H9 (cell line): ENCODE data around the gene PLXNC1. TPM values are rescaled to one million over a fixed set of nuclear protein-coding genes. Genes with fewer than 3 reads are reported as not detected.

Experiments
- DNase-seq: peaks from one replicate; pipeline ENCODE4 v3.0.0-alpha.2; 2017
- H2AFZ ChIP-seq: one replicate; pipeline ENCODE4 v1.6.1; 2013; ENCODE audit warnings: mild to moderate bottlenecking, low read length, control low read depth, moderate library complexity
- H2AK5ac ChIP-seq: 2 replicates; pipeline ENCODE4 v1.6.1; 2013; ENCODE audit warnings: low read length, control low read depth, mixed read lengths; ENCODE audit not compliant: insufficient read length
- H2BK120ac ChIP-seq: one replicate; pipeline ENCODE4 v1.6.1; 2013; ENCODE audit warnings: low read depth, mild to moderate bottlenecking, low read length, control low read depth, inconsistent platforms; ENCODE audit not compliant: poor library complexity, severe bottlenecking
- H2BK12ac ChIP-seq: 2 replicates; pipeline ENCODE4 v1.6.1; 2013; ENCODE audit warnings: low read length, control low read depth, mixed read lengths, low read depth; ENCODE audit not compliant: insufficient read length
- H2BK15ac ChIP-seq: 2 replicates; pipeline ENCODE4 v1.6.1; 2013; ENCODE audit warnings: low read depth, low read length, control low read depth
- H2BK20ac ChIP-seq: one replicate; pipeline ENCODE4 v1.6.1; 2013; ENCODE audit warnings: low read depth, mild to moderate bottlenecking, low read length, control low read depth, inconsistent platforms; ENCODE audit not compliant: poor library complexity, severe bottlenecking
- H2BK5ac ChIP-seq: 2 replicates; pipeline ENCODE4 v1.6.1; 2013; ENCODE audit warnings: low read length, control low read depth, mixed read lengths; ENCODE audit not compliant: insufficient read length
- H3K14ac ChIP-seq: 2 replicates; pipeline ENCODE4 v1.6.1; 2013; ENCODE audit warnings: low read length, control low read depth; ENCODE audit not compliant: insufficient read depth
- H3K18ac ChIP-seq: 2 replicates; pipeline ENCODE4 v1.6.1; 2013; ENCODE audit warnings: low read depth, mild to moderate bottlenecking, mixed read lengths, low read length, control low read depth; ENCODE audit not compliant: insufficient read length
- H3K23ac ChIP-seq: 2 replicates; pipeline ENCODE4 v1.6.1; 2013; ENCODE audit warnings: low read length, control low read depth, mixed read lengths, low read depth; ENCODE audit not compliant: insufficient read length
- H3K23me2 ChIP-seq: 2 replicates; pipeline ENCODE4 v1.6.1; 2013; ENCODE audit warnings: low read depth, mild to moderate bottlenecking, mixed read lengths, low read length, control low read depth; ENCODE audit not compliant: insufficient read length, poor library complexity, severe bottlenecking
- H3K27ac ChIP-seq: 2 replicates; pipeline ENCODE4 v1.5.1; 2013; ENCODE audit warnings: low read length, control low read depth, mixed read lengths, low read depth; ENCODE audit not compliant: insufficient read length
- H3K27me3 ChIP-seq: 2 replicates; pipeline ENCODE4 v1.6.1; 2013; ENCODE audit warnings: low read length, control low read depth, inconsistent platforms; ENCODE audit not compliant: insufficient read depth
- H3K4ac ChIP-seq: 2 replicates; pipeline ENCODE4 v1.6.1; 2013; ENCODE audit warnings: low read depth, mild to moderate bottlenecking, control low read depth, inconsistent platforms, low read length, moderate library complexity
- H3K4me1 ChIP-seq: 2 replicates; pipeline ENCODE4 v1.6.1; 2013; ENCODE audit warnings: low read length, control low read depth, inconsistent platforms; ENCODE audit not compliant: insufficient read depth
- H3K4me2 ChIP-seq: 2 replicates; pipeline ENCODE4 v1.6.1; 2013; ENCODE audit warnings: low read length, control low read depth, mixed read lengths; ENCODE audit not compliant: insufficient read length, insufficient read depth
- H3K56ac ChIP-seq: 2 replicates; pipeline ENCODE4 v1.6.1; 2013; ENCODE audit warnings: low read depth, mild to moderate bottlenecking, mixed read lengths, low read length, control low read depth; ENCODE audit not compliant: insufficient read length
- H3K79me1 ChIP-seq: 2 replicates; pipeline ENCODE4 v1.6.1; 2013; ENCODE audit warnings: low read depth, mild to moderate bottlenecking, moderate library complexity, low read length, control low read depth, inconsistent platforms; ENCODE audit not compliant: insufficient read depth, poor library complexity, severe bottlenecking
- H3K79me2 ChIP-seq: 2 replicates; pipeline ENCODE4 v1.6.1; 2013; ENCODE audit warnings: low read length, control low read depth, inconsistent platforms; ENCODE audit not compliant: insufficient read depth
- H3K9ac ChIP-seq: 2 replicates; pipeline ENCODE4 v1.6.1; 2013; ENCODE audit warnings: low read length, control low read depth, mixed read lengths; ENCODE audit not compliant: insufficient read length; ENCODE audit errors: extremely low read depth
- H3K9me3 ChIP-seq: one replicate; pipeline ENCODE4 v1.6.1; 2013; ENCODE audit warnings: low read depth, low read length, inconsistent platforms; ENCODE audit not compliant: control insufficient read depth
- H3T11ph ChIP-seq: one replicate; pipeline ENCODE4 v1.6.1; 2013; ENCODE audit warnings: mild to moderate bottlenecking, low read length, control low read depth, inconsistent platforms
- H4K20me1 ChIP-seq: one replicate; pipeline ENCODE4 v1.6.1; 2013; ENCODE audit not compliant: control insufficient read depth, insufficient read length, insufficient read depth
- H4K5ac ChIP-seq: 2 replicates; pipeline ENCODE4 v1.6.1; 2013; ENCODE audit warnings: low read depth, mild to moderate bottlenecking, mixed read lengths, low read length, control low read depth; ENCODE audit not compliant: insufficient read length
- H4K8ac ChIP-seq: replicated peaks from 2 replicates; pipeline ENCODE4 v1.6.1; 2013; ENCODE audit warnings: low read length, control low read depth, mixed read lengths, low read depth; ENCODE audit not compliant: insufficient read length
- H4K91ac ChIP-seq: 2 replicates; pipeline ENCODE4 v1.6.1; 2013; ENCODE audit warnings: low read depth, mild to moderate bottlenecking, moderate library complexity, mixed read lengths, low read length, control low read depth; ENCODE audit not compliant: insufficient read length
- H3K27ac Mint-ChIP-seq, 3 experiments: 2 replicates in 2 of 3; 3 replicates in 1 of 3; pipeline ENCODE4 v1.8.0; 2020 to 2021; ENCODE audit warnings: mixed read lengths in 3 of 3, mild to moderate bottlenecking in 1 of 3, moderate library complexity in 1 of 3
- H3K27me3 Mint-ChIP-seq: 2 replicates; pipeline ENCODE4 v1.8.0; 2021; ENCODE audit warnings: low read depth, mild to moderate bottlenecking, moderate library complexity, mixed read lengths
- H3K36me3 Mint-ChIP-seq, 3 experiments: 2 replicates in 2 of 3; 3 replicates in 1 of 3; pipeline ENCODE4 v1.8.0; 2020 to 2021; ENCODE audit warnings: low read depth in 3 of 3, mixed read lengths in 3 of 3; ENCODE audit not compliant: insufficient read depth in 1 of 3
- H3K4me1 Mint-ChIP-seq, 2 experiments: 2 replicates each; pipeline ENCODE4 v1.8.0; 2020; ENCODE audit warnings: mixed read lengths in 2 of 2
- H3K4me3 Mint-ChIP-seq, 2 experiments: 2 replicates in 1 of 2; 3 replicates in 1 of 2; pipeline ENCODE4 v1.8.0; 2020 to 2021; ENCODE audit warnings: mild to moderate bottlenecking in 2 of 2, mixed read lengths in 2 of 2, moderate library complexity in 1 of 2
- H3K9me3 Mint-ChIP-seq, 2 experiments: 2 replicates in 1 of 2; 3 replicates in 1 of 2; pipeline ENCODE4 v1.8.0; 2020; ENCODE audit warnings: mild to moderate bottlenecking in 2 of 2, mixed read lengths in 2 of 2, moderate library complexity in 1 of 2
- WGBS: extraction: QIAGEN DNeasy Blood & Tissue Kit; methylation state at CpG from one replicate; pipeline ENCODE4 v1.1.7; 2013; ENCODE audit warnings: missing lambda C conversion rate, low lambda C conversion rate, mixed read lengths; ENCODE audit not compliant: insufficient read length; ENCODE audit errors: extremely low coverage; 5-methylcytosine and 5-hydroxymethylcytosine counted together
- total RNA-seq: library from RNA; stranded (reverse); gene quantifications from 2 replicates; pipeline ENCODE4 v1.2.1, GENCODE V29; 2021
- TF ChIP-seq, protein P1 (sequence below): fragments of 200-600 bp; sonication (generic); conservative IDR thresholded peaks from 3 replicates; pipeline ENCODE4 v1.8.0; 2021; ENCODE audit warnings: antibody characterized with exemption, mild to moderate bottlenecking

The PLXNC1 gene
- total RNA-seq, 1 experiment from 2014 or later, result 1.2 TPM

DNA sequence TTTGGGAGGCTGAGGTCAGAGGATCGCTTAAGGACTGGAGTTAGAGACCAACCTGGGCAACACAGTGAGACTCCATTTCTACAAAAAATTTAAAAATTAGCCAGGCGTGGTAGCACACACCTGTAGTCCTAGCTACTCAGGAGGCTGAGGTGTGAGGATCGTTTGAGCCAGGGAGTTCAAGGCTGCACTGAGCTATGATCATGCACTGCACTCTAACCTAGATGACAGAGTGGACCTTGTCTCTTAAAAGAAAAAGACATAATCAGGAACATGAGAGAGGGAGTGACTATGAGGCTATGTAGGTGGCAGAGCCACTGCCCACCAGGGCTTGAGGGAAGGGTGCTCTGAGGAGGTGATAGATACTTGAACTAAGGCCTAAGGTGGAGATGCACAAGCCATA, 49.2 kb upstream of the PLXNC1 start:
- Histone ChIP-seq H2BK120ac (no peak overlapping the region), H3K23ac (no peak overlapping the region), H4K20me1 (no peaks in the 10 kb centered on the region), H4K91ac (no peak overlapping the region), H3K23me2 (peaks cover 8% of the 10 kb centered on the region), H2BK20ac (no peak overlapping the region), H3T11ph (no peak overlapping the region), H3K4me1 (0 out of 2 replicates have a peak, but pooled peaks cover 2% of the 10 kb centered on the region), H3K14ac (no peak overlapping the region), H3K79me2 (no peaks in the 10 kb centered on the region), H3K27me3 (peaks cover 2% of the 10 kb centered on the region; the same call in 1 of the 2 replicates), H3K9me3 (no peaks in the 10 kb centered on the region), H3K4me2 (no peak overlapping the region), H3K56ac (no peak overlapping the region), H4K5ac (no peak overlapping the region), H4K8ac (no peak overlapping the region), H2AK5ac (no peak overlapping the region), H2AFZ (no peak overlapping the region), H2BK15ac (no peak overlapping the region), H3K27ac (no peak overlapping the region), H3K18ac (no peak overlapping the region), H3K4ac (no peak overlapping the region), H2BK5ac (no peak overlapping the region), H3K79me1 (no peaks in the 10 kb centered on the region), H3K9ac (no peak overlapping the region), H2BK12ac (no peak overlapping the region)
- WGBS, result no CpG with 5 or more reads among the region's 3 CpGs
- no peaks in the 10 kb centered on the region; a peak in 1 of 5 replicates for H3K9me3 Mint-ChIP-seq
- no peaks in the 10 kb centered on the region for H3K36me3 Mint-ChIP-seq
- no peak overlapping the region for H3K4me3 Mint-ChIP-seq
- peaks cover 10 to 22% of the 10 kb centered on the region in 2 experiments for H3K4me1 Mint-ChIP-seq
- H3K27me3 Mint-ChIP-seq, result peaks cover 42% of the 10 kb centered on the region
- TF ChIP-seq, protein P1, sequence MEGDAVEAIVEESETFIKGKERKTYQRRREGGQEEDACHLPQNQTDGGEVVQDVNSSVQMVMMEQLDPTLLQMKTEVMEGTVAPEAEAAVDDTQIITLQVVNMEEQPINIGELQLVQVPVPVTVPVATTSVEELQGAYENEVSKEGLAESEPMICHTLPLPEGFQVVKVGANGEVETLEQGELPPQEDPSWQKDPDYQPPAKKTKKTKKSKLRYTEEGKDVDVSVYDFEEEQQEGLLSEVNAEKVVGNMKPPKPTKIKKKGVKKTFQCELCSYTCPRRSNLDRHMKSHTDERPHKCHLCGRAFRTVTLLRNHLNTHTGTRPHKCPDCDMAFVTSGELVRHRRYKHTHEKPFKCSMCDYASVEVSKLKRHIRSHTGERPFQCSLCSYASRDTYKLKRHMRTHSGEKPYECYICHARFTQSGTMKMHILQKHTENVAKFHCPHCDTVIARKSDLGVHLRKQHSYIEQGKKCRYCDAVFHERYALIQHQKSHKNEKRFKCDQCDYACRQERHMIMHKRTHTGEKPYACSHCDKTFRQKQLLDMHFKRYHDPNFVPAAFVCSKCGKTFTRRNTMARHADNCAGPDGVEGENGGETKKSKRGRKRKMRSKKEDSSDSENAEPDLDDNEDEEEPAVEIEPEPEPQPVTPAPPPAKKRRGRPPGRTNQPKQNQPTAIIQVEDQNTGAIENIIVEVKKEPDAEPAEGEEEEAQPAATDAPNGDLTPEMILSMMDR, result no peak
- DNase-seq, result no peak
- H3K27ac Mint-ChIP-seq, result no peak overlapping the region
